ENCODE results near the gene NUP85.
"Not testable (repeated sequence)": the region's sequence is repeated elsewhere in the genome, so short reads cannot be mapped to it uniquely, and the experiment has no call there.

NUP85 gene, protein sequence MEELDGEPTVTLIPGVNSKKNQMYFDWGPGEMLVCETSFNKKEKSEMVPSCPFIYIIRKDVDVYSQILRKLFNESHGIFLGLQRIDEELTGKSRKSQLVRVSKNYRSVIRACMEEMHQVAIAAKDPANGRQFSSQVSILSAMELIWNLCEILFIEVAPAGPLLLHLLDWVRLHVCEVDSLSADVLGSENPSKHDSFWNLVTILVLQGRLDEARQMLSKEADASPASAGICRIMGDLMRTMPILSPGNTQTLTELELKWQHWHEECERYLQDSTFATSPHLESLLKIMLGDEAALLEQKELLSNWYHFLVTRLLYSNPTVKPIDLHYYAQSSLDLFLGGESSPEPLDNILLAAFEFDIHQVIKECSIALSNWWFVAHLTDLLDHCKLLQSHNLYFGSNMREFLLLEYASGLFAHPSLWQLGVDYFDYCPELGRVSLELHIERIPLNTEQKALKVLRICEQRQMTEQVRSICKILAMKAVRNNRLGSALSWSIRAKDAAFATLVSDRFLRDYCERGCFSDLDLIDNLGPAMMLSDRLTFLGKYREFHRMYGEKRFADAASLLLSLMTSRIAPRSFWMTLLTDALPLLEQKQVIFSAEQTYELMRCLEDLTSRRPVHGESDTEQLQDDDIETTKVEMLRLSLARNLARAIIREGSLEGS

DNA sequence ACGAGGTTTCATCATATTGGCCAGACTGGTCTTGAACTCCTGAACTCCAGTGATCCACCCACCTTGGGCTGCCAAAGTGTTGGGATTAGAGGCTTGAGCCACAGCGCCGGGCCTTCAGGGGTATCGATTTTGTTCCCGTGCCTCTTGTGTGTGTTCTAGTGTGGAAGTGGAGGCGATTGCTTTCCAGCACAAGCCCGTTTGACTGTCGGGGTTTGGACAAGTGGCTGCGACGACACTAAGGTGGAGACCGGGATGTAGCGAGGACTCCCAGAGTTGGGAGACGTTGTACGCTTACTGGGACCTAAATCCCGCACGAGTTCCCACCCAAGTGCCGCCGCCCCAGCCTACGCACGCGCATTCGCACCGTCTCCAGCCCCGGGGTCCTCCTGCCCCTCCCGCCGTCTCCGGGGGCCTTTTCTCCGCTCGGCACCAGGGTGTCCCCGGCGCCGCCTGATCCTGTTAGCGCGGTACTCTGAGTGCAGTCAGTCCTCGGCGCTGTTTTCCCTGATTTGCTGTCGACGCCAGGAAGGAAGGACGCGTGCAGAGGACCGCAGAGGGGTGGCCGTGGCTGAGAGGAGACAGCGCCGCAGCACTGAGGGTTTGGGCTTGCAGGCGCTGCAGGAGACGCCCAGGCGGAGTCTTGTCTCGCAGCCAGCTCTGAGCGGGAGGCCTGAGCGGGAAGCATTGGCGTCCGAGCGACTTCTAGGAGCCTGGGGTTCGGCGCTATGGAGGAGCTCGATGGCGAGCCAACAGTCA, at the start of gene NUP85:
Gene NUP85 (plus strand): TSS at position 643 of the 756 bp plus-strand sequence. CDS start 83 bp downstream, at position 726.
- H3K27me3 Mint-ChIP-seq, result no peaks in the 10 kb centered on the region
- peaks cover 10% of the 10 kb centered on the region for H3K4me1 Mint-ChIP-seq
- H3K9me3 Mint-ChIP-seq, result no peaks in the 10 kb centered on the region
- peak within 1 kb of the TSS; percentile 96 for H3K27ac Mint-ChIP-seq
- DNase-seq (ENCODE audit: low spot score in 2 of 2) (peak; percentile 90 to 96), ATAC-seq (ENCODE audit: low read depth) (peak; percentile 85)
- peaks cover 3% of the 10 kb centered on the region for H3K36me3 Mint-ChIP-seq
- H3K4me3 Mint-ChIP-seq, result peak within 1 kb of the TSS; percentile 96

DNA sequence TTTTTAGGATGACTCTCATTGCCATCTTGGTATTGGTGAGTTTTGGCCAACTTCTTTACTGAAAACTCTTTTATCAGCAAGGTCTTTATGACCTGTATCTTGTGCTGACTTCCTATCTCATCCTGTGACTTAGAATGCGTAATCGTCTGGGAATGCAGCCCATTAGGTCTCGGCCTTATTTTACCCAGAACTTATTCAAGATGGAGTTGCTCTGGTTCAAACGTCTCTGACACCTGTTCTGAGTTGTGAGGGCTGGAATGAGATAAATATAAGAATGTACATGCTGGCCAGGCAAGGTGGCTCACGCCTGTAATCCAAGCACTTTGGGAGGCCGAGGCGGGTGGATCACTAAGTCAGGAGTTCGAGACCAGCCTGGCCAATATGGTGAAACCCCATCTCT, 47.0 kb upstream of the NUP85 start:
- DNase-seq (ENCODE audit: low spot score in 2 of 2); ATAC-seq (ENCODE audit: low read depth); H3K27me3 Mint-ChIP-seq; H3K4me3 Mint-ChIP-seq; H3K27ac Mint-ChIP-seq; H3K4me1 Mint-ChIP-seq; H3K36me3 Mint-ChIP-seq; H3K9me3 Mint-ChIP-seq: not testable (repeated sequence)

GRCh38 chr17:75159196-75160031, 46.1 kb upstream of the NUP85 start:
- Mint-ChIP-seq H3K4me3 (no peak overlapping the region), H3K9me3 (no peaks in the 10 kb centered on the region)

DNA sequence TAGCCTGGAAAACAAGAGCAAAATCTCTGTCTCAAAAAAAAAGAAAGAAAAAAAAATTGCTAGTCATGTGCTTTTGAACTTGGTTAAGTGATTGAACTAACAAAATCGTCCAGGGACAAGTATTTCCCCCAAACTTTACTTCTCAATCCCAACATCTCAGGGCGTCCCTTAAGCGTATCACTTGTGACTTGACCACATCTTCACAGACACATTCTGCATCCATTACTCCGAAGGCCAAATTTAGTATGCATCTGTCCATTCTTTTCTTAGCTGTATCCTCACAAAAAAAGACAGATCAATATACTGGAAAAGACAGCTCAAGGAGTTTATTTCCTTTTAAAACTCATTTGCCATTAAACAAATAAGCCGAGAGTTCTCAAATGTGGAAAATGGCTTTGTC, 45.3 kb upstream of the NUP85 start:
- ATAC-seq (ENCODE audit: low read depth) (no peak), DNase-seq (ENCODE audit: low spot score in 2 of 2) (no peak)
- Mint-ChIP-seq H3K36me3 (no peaks in the 10 kb centered on the region), H3K27me3 (no peaks in the 10 kb centered on the region), H3K9me3 (no peaks in the 10 kb centered on the region), H3K4me3 (no peak overlapping the region), H3K4me1 (no peaks in the 10 kb centered on the region), H3K27ac (no peak overlapping the region)

More at GRCh38 chr17:75159196-75160031, 46.1 kb upstream of the NUP85 start:
- Mint-ChIP-seq H3K36me3 (no peaks in the 10 kb centered on the region), H3K27ac (no peak overlapping the region), H3K4me1 (peaks cover 3% of the 10 kb centered on the region), H3K27me3 (no peaks in the 10 kb centered on the region)
- DNase-seq (ENCODE audit: low spot score in 2 of 2), result no peak
- ATAC-seq (ENCODE audit: low read depth), result no peak

DNA sequence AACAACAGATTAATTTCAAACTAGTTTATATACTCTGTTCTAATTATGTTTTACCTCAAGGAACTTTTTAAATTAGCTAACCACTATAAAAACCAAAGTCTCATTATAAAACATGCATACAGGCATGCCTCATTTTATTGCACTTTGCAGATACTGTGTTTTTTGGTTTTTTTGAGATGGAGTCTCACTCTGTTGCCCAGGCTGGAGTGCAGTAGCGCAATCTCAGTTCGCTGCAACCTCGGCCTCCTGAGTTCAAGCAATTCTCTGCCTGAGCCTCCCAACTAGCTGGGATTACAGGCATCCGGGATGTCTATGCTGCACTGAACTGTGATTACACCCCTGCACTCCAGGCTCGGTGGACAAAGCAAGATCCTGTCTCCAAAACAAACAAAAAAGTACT, 42.4 kb upstream of the NUP85 start:
- Mint-ChIP-seq H3K27me3 (no peaks in the 10 kb centered on the region), H3K4me1 (no peaks in the 10 kb centered on the region), H3K9me3 (no peaks in the 10 kb centered on the region), H3K36me3 (peaks cover 2% of the 10 kb centered on the region), H3K4me3 (no peak overlapping the region), H3K27ac (no peak overlapping the region)
- no peak for DNase-seq (ENCODE audit: low spot score in 2 of 2)
- no peak for ATAC-seq (ENCODE audit: low read depth)

DNA sequence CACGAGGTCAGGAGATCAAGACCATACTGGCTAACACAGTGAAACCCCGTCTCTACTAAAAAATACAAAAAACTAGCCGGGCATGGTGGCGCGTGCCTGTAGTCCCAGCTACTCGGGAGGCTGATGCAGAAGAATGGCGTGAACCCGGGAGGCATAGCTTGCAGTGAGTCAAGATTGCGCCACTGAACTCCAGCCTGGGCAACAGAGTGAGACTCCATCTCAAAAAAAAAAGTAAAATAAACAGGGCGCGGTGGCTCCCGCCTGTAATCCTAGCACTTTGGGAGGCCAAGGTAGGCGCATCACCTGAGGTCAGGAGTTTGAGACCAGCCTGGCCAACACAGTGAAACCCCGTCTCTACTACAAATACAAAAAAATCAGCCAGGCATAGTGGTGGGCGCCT, 40.9 kb upstream of the NUP85 start:
- H3K9me3 Mint-ChIP-seq; ATAC-seq (ENCODE audit: low read depth); H3K4me1 Mint-ChIP-seq; H3K27ac Mint-ChIP-seq; H3K4me3 Mint-ChIP-seq; H3K27me3 Mint-ChIP-seq; H3K36me3 Mint-ChIP-seq; DNase-seq (ENCODE audit: low spot score in 2 of 2): not testable (repeated sequence)

GRCh38 chr17:75168998-75169397, 36.5 kb upstream of the NUP85 start:
- DNase-seq (ENCODE audit: low spot score in 2 of 2) (no peak), ATAC-seq (ENCODE audit: low read depth) (no peak)
- Mint-ChIP-seq H3K4me1 (no peaks in the 10 kb centered on the region), H3K4me3 (no peak overlapping the region), H3K27ac (no peak overlapping the region), H3K27me3 (no peaks in the 10 kb centered on the region), H3K36me3 (peaks cover 8% of the 10 kb centered on the region), H3K9me3 (no peaks in the 10 kb centered on the region)

DNA sequence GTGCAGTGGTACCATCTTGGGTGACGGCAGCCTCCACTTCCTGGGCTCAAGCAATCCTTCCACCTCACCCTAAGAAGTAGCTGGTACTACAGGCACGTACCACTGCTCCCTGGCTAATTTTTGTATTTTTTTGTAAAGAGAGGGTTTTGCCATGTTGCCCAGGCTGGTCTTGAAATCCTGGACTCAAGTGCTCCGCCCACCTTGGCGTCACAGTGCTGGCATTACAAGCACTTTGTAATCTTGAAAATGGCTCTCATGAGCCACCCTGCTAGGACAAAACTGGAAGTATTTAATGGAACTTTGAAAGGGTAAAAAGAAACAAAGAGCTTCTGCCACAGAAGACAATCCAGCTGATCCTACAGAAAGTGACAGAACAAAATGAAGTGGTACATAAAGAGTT, 32.0 kb upstream of the NUP85 start:
- DNase-seq (ENCODE audit: low spot score in 2 of 2) (no peak), ATAC-seq (ENCODE audit: low read depth) (no peak)
- Mint-ChIP-seq H3K9me3 (no peaks in the 10 kb centered on the region), H3K27ac (no peak overlapping the region), H3K36me3 (peaks cover 10% of the 10 kb centered on the region), H3K4me1 (peaks cover 5% of the 10 kb centered on the region), H3K27me3 (no peaks in the 10 kb centered on the region), H3K4me3 (no peak overlapping the region)

DNA sequence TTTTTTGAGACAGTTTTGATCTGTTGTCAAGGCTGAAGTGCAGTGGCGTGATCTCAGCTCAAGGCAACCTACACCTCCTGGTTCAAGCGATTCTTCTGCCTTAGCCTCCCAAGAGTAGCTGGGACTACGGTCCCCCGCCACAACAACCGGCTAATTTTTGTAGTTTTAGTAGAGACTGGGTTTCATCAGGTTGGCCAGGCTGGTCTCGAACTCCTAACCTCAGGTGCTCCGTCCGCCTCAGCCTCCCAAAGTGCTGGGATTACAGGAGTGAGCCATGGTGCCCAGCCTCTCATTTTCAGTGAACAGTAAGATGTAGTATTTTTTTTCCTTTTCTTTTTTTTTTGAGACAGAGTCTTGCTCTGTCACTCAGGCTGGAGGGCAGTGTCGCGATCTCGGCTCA, 30.5 kb upstream of the NUP85 start:
- Mint-ChIP-seq H3K27ac (no peak overlapping the region), H3K4me3 (no peak overlapping the region), H3K36me3 (peaks cover 10% of the 10 kb centered on the region), H3K9me3 (no peaks in the 10 kb centered on the region), H3K4me1 (peaks cover 5% of the 10 kb centered on the region), H3K27me3 (no peaks in the 10 kb centered on the region)
- no peak for ATAC-seq (ENCODE audit: low read depth)
- no peak for DNase-seq (ENCODE audit: low spot score in 2 of 2)

DNA sequence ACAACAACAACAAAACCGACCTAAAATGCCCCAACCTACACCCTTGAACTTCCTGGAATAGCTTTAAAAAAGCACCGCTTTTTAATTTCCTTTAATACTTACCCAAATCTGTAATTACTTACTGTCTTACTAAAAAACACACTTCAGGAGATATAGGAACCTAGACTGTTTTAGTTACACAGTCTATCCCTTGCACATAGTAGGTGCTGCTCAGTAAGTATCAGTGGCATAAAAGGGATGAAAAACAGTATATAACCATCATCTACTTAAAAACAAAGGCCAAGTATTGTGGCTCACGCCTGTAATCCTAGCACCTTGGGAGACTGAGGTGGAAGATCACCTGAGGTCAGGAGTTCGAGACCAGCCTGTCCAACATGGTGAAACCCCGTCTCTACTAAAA, 28.9 kb upstream of the NUP85 start:
- no peak overlapping the region for H3K27ac Mint-ChIP-seq
- no peak for ATAC-seq (ENCODE audit: low read depth)

DNA sequence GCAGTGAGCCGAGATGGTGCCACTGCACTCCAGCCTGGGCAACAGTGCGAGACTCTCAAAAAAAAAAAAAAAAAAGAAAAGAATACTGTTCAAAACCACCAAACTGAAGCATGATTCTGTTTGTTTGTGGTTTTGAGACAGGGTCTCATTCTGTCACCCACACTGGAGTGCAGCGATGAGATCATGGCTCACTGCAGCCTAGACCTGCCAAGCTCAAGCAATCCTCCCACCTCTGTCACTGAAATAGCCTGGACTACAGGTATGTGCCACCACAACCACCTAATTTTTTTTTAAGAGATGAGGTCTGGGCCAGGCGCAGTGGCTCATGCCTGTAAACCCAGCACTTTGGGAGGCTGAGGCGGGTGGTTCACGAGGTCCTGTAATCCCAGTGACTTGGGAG, 27.0 kb upstream of the NUP85 start:
- no peak for DNase-seq (ENCODE audit: low spot score in 2 of 2)
- Mint-ChIP-seq H3K9me3 (no peaks in the 10 kb centered on the region), H3K36me3 (peaks cover 10% of the 10 kb centered on the region), H3K27ac (no peak overlapping the region), H3K4me1 (peaks cover 12% of the 10 kb centered on the region), H3K4me3 (no peak overlapping the region), H3K27me3 (no peaks in the 10 kb centered on the region)
- ATAC-seq (ENCODE audit: low read depth), result no peak

More for the DNA sequence above, 28.9 kb upstream of the NUP85 start:
- Mint-ChIP-seq H3K36me3 (peaks cover 12% of the 10 kb centered on the region), H3K4me3 (no peak overlapping the region), H3K9me3 (no peaks in the 10 kb centered on the region), H3K27me3 (no peaks in the 10 kb centered on the region), H3K4me1 (peaks cover 11% of the 10 kb centered on the region)
- no peak for DNase-seq (ENCODE audit: low spot score in 2 of 2)

DNA sequence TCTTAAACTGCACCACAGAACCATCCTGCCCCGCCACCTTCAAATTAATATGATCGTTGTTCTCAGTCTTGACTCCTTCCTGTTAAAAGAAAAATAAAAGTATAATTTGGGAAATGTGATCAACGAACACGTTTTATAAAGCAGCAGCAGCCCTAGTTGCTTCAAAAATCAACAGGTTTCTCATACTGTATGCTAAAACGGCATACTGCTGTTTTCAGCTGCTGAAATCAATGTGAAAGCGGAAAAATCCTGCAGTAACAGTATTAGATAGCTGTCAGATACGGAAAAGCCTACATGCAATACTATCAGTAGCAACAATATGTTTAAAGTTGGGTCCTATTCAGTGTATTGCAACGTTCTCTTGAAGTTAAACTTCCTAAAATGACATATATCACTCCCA, 24.4 kb upstream of the NUP85 start:
- H3K4me1 Mint-ChIP-seq, result peaks cover 22% of the 10 kb centered on the region
- DNase-seq (ENCODE audit: low spot score in 2 of 2) (no peak), ATAC-seq (ENCODE audit: low read depth) (no peak)
- H3K9me3 Mint-ChIP-seq, result peaks cover 3% of the 10 kb centered on the region
- peak overlapping the region; percentile 83 for H3K4me3 Mint-ChIP-seq
- peaks cover 5% of the 10 kb centered on the region for H3K36me3 Mint-ChIP-seq
- H3K27me3 Mint-ChIP-seq, result no peaks in the 10 kb centered on the region
- peak overlapping the region; percentile 95 for H3K27ac Mint-ChIP-seq

DNA sequence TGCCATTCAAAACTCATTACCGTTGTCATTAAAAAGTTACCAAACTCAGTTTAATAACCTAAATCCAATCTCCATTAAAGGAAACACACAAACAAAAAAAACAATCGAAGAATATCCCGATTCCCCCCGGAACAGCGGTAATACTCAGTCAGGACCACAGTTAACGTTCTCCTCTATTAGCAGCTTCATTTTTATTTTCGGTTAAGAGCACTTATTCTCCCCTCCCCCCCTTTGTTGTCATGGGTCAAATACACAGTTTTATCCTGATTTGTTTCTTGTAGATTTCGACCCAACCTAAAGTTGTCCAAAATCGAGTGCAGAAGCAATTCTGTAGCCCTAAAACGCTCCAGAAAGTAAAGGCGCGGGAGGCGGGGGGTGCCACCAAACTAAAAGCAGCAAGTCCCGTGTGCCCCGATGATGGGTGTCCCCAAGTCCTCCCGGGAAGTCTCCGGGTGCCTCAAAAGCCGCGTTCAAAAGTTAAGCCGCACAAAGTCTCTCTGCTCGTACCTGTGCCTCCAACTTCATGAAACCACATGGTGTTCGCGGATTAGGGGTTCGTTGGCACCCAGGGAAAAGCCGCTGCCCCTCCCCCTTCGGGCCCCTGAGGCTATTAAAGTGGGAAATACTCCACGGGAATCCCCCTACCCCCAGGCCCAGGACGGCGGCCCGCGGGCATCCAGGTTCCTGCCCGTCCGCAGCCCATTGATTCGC, 23.7 kb upstream of the NUP85 start:
- H3K9me3 Mint-ChIP-seq, result peaks cover 3% of the 10 kb centered on the region
- peaks cover 4% of the 10 kb centered on the region for H3K36me3 Mint-ChIP-seq
- H3K4me3 Mint-ChIP-seq, result peak overlapping the region; percentile 83
- peak; percentile 1 for ATAC-seq (ENCODE audit: low read depth)
- H3K27ac Mint-ChIP-seq, result peak overlapping the region; percentile 95
- H3K27me3 Mint-ChIP-seq, result no peaks in the 10 kb centered on the region
- DNase-seq (ENCODE audit: low spot score in 2 of 2), result peak in 1 of 2 donors; percentile 7
- H3K4me1 Mint-ChIP-seq, result peaks cover 19% of the 10 kb centered on the region

All from memory B cell (primary cell).